ENCODE results near the gene PDXK. TPM values are rescaled to one million over a fixed set of nuclear protein-coding genes. Genes with fewer than 3 reads are reported as not detected.

Gene PDXK
- total and polyA plus RNA-seq, 2 of the 13 experiments (the other 11 are each of a cell fraction or from before 2014, with no cell fraction given) = 114 to 184 TPM

- TF ChIP-seq ZNF484 (CRISPR knock-in tag; IDR thresholded peaks at IDR 0.05; ENCODE audit: borderline replicate concordance, low read depth) = no peak
- TF ChIP-seq HNRNPUL1 (IDR thresholded peaks at IDR 0.05; ENCODE audit: low read depth, low read length) = no peak
- peak; percentile 78 for TF ChIP-seq TAF1 (CRISPR knock-in tag; IDR thresholded peaks at IDR 0.05)
- 0 out of 2 replicates have a peak, but pooled peaks have one; percentile 75 for TF ChIP-seq CREB3 (CRISPR knock-in tag; IDR thresholded peaks at IDR 0.05)
- no peak for TF ChIP-seq FOXA1 (IDR thresholded peaks at IDR 0.05)
- TF ChIP-seq FOXA1 (CRISPR knock-in tag; IDR thresholded peaks at IDR 0.05) = no peak
- no peak for TF ChIP-seq IRX3 (CRISPR knock-in tag; IDR thresholded peaks at IDR 0.05; ENCODE audit: borderline replicate concordance, low read depth)
- no peak for TF ChIP-seq ZNF12 (CRISPR knock-in tag; IDR thresholded peaks at IDR 0.05)
- TF ChIP-seq PRMT3 (CRISPR knock-in tag; IDR thresholded peaks at IDR 0.05; ENCODE audit: borderline replicate concordance, low read depth) = peak; percentile 89; the same call in 1 of the 2 replicates
- no peak for TF ChIP-seq GTF3A (CRISPR knock-in tag; conservative IDR thresholded peaks at IDR 0.05)
- no peak for TF ChIP-seq CREM (IDR thresholded peaks at IDR 0.05)
- TF ChIP-seq CREM (CRISPR knock-in tag; IDR thresholded peaks at IDR 0.05) = no peak
- no peak for TF ChIP-seq TFAP4 (IDR thresholded peaks at IDR 0.05; ENCODE audit: borderline replicate concordance, low read depth)
- TF ChIP-seq MEIS2 (CRISPR knock-in tag; IDR thresholded peaks at IDR 0.05) = 0 out of 2 replicates have a peak, but pooled peaks have one; percentile 2
- no peak for TF ChIP-seq NFE2L2 (IDR thresholded peaks at IDR 0.05; ENCODE audit: low read length)
- TF ChIP-seq POGZ (CRISPR knock-in tag; IDR thresholded peaks at IDR 0.05) = no peak
- TF ChIP-seq ZNF737 (CRISPR knock-in tag; IDR thresholded peaks at IDR 0.05; ENCODE audit: borderline replicate concordance) = no peak
- no peak for TF ChIP-seq RXRB (CRISPR knock-in tag; IDR thresholded peaks at IDR 0.05; ENCODE audit: borderline replicate concordance)
- 0 out of 2 replicates have a peak, but pooled peaks have one; percentile 16 for TF ChIP-seq ZMAT3 (CRISPR knock-in tag; conservative IDR thresholded peaks at IDR 0.05)
- TF ChIP-seq ATF3 (CRISPR knock-in tag; IDR thresholded peaks at IDR 0.05) = peak; percentile 28; the same call in 1 of the 2 replicates
- TF ChIP-seq WIZ (CRISPR knock-in tag; IDR thresholded peaks at IDR 0.05) = no peak
- no peak for TF ChIP-seq BCLAF1 (IDR thresholded peaks at IDR 0.05)
- peak; percentile 56; the same call in 1 of the 2 replicates for TF ChIP-seq ZFP91 (CRISPR knock-in tag; IDR thresholded peaks at IDR 0.05; ENCODE audit: borderline replicate concordance)
- TF ChIP-seq ZNF788 (CRISPR knock-in tag; IDR thresholded peaks at IDR 0.05; ENCODE audit: borderline replicate concordance) = 0 out of 2 replicates have a peak, but pooled peaks have one; percentile 15
Observed at GRCh38 chr21:43718872-43719747, at the start of gene PDXK (continued).

All from HepG2 (cell line).